ENCODE results near the gene PRAMEF5.
"Not testable (repeated sequence)": the region's sequence is repeated elsewhere in the genome, so short reads cannot be mapped to it uniquely, and the experiment has no call there.

The PRAMEF5 gene

DNA sequence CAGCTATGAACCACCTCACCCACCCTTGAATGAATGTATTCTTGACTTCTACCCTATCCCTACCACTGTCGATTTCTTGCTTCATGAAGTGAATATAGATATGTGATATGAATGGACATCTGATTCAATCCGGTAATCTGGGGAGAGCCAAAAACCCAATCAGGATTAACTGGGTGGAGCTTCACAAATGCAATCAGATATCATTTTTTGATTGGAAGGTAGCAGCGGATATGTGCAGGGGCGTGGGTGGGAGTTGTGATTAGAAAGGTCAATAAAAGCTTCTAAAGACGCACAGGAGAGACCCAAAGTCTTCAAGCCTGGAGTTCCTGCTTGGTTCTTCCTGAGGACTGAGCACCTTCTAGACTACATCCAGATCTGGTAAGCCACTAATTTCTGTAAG is at the start of gene PRAMEF5:
Gene PRAMEF5, plus strand, starts transcription at position 301 of the 400 bp plus-strand sequence. CDS start 5,071 bp downstream, outside the sequence.
- DNase-seq (ENCODE audit: low read depth), result not testable (repeated sequence)

GRCh38 chr1:13208712-13209111 is 45.3 kb upstream of the PRAMEF5 start:
- not testable (repeated sequence) for DNase-seq (ENCODE audit: low read depth)

GRCh38 chr1:13216619-13217018 is 37.4 kb upstream of the PRAMEF5 start:
- not testable (repeated sequence) for DNase-seq (ENCODE audit: low read depth)

DNA sequence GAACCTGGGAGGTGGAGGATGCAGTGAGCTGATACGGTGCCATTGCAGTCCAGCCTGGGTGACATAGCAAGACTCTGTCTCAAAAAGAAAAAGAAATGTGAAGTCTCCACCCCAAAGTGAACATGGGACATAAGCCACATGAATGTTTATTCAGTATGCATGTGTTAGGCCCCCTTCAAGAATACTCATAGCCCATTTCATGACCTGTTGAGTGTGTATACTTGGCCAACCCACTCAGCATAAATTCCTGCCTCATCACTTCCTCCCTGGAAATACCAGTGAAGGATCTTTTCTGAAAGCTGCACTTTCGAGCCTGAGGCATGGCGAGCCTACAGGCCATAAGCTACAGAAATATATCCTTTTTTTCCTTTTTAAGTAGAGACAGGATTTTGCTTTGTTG is 34.8 kb upstream of the PRAMEF5 start:
- not testable (repeated sequence) for DNase-seq (ENCODE audit: low read depth)

GRCh38 chr1:13222788-13223187 is 31.2 kb upstream of the PRAMEF5 start:
- not testable (repeated sequence) for DNase-seq (ENCODE audit: low read depth)

DNA sequence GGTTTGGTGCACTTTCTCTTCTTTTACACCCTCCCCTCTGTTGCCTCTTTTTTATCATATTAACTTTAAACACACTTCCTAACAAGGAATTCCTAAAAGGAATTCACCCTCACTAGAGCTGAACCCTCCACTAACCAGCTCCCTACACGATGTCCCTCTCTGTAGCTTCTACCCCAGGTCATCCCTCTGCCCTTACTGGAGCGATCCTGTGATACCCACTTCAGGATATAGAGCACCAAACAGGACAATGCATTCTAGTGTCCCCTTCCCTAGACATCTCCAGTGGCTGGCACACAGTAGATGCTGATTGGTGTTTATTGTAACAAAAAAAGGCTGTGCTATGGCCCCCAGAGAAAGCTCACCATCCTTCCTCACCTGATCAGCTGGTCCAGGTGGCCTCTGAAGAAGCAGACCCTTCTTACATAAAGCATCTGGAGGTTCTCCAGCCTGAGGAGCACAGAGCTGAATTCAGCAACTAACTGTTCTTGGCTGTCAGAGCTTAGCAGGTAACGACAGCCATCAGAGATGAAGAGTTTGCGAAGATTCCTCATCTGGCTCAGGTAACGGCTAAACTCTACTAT is 29.4 kb upstream of the PRAMEF5 start:
- no peak for DNase-seq (ENCODE audit: low read depth)

- not testable (repeated sequence) for DNase-seq (ENCODE audit: low read depth)
Observed at GRCh38 chr1:13225675-13226204, 28.3 kb upstream of the PRAMEF5 start, which contains the start of gene PRAMEF18. Gene PRAMEF18, minus strand, starts transcription at chr1:13226154. Its CDS starts 48 bp downstream, at chr1:13226106.

GRCh38 chr1:13227271-13228055 is 26.5 kb upstream of the PRAMEF5 start:
- not testable (repeated sequence) for DNase-seq (ENCODE audit: low read depth)

GRCh38 chr1:13228343-13228781 is 25.6 kb upstream of the PRAMEF5 start:
- no peak for DNase-seq (ENCODE audit: low read depth)

GRCh38 chr1:13230096-13230495 is 23.9 kb upstream of the PRAMEF5 start:
- DNase-seq (ENCODE audit: low read depth), result not testable (repeated sequence)

GRCh38 chr1:13230601-13231000 is 23.4 kb upstream of the PRAMEF5 start:
- not testable (repeated sequence) for DNase-seq (ENCODE audit: low read depth)

GRCh38 chr1:13231061-13231750 is 22.8 kb upstream of the PRAMEF5 start:
- DNase-seq (ENCODE audit: low read depth), result not testable (repeated sequence)

DNA sequence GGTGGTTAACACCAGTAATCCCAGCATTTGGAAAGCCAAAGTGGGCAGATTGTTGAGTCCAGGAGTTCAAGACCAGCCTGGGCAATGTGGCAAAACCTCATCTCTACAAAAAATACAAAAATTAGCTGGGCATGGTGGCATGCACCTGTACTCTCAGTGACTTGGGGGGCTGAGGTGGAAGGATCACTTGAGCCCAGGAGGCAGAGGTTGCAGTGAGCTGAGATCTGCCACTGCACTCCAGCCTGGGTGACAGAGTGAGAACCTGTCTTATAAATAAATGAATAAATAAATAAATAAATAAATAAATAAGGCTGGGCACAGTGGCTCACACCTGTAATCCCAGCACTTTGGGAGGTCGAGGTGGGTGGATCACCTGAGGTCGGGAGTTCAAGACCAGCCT is 21.9 kb upstream of the PRAMEF5 start:
- not testable (repeated sequence) for DNase-seq (ENCODE audit: low read depth)

GRCh38 chr1:13234057-13234456 is 19.9 kb upstream of the PRAMEF5 start:
- not testable (repeated sequence) for DNase-seq (ENCODE audit: low read depth)

- not testable (repeated sequence) for DNase-seq (ENCODE audit: low read depth)
Observed at GRCh38 chr1:13237572-13237971, 16.4 kb upstream of the PRAMEF5 start.

GRCh38 chr1:13239633-13240032 is 14.4 kb upstream of the PRAMEF5 start:
- not testable (repeated sequence) for DNase-seq (ENCODE audit: low read depth)

GRCh38 chr1:13243536-13244263 is 10.3 kb upstream of the PRAMEF5 start:
- DNase-seq (ENCODE audit: low read depth), result not testable (repeated sequence)

GRCh38 chr1:13245841-13246553 is 8.0 kb upstream of the PRAMEF5 start:
- not testable (repeated sequence) for DNase-seq (ENCODE audit: low read depth)

- DNase-seq (ENCODE audit: low read depth), result not testable (repeated sequence)
Observed at GRCh38 chr1:13246554-13246871, 7.5 kb upstream of the PRAMEF5 start.

- not testable (repeated sequence) for DNase-seq (ENCODE audit: low read depth)
Observed at GRCh38 chr1:13247122-13247521, 6.9 kb upstream of the PRAMEF5 start.

DNA sequence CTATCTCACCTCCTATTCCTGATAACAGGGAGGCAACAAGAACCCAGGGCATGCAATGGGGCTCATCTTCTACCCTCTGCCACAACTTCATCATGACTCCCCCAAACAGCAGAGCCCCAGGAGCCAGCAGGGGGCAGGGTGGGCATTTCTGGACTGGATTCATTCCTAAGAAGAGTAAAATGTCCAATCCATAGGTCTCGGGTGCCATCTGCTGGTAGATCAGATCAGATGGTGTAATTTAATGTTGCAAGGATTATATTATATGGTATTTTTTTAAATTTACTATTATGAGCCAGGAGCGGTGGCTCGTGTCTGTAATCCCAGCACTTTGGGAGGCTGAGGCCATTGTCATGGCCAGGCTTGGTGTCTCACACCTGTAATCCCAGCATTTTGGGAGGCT is 11.1 kb downstream of the PRAMEF5 start:
- not testable (repeated sequence) for DNase-seq (ENCODE audit: low read depth)
